ENCODE results near the gene ELF3.
A peak's percentile ranks its signal among the peaks of the same experiment; 100 is the strongest.
"Not testable (repeated sequence)": the region's sequence is repeated elsewhere in the genome, so short reads cannot be mapped to it uniquely, and the experiment has no call there.

The ELF3 gene

DNA sequence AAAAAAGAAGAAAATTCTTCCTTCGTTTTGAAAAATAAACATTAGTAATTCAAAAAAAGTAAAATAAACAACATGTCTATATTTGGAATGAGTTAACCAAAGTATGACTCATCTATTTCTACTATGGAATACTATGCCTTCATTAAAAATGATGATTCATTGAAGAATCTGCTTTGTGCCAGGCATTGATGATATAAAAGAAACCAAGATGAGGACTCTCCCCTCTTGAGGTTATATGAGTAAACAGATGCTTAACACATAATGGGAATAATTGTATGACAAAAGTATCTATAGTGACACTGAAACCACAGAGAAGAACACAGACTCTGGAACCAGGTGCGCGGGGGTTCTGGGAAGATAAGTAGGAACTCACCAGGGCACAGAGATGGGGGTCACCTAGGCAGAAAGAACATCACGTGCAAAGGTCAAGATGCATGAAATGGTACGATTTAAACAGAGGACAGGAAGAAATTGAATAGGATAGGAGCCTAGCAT lies 18.8 kb downstream of the ELF3 start:
- DNase-seq: peak; percentile 31
- in situ Hi-C loops (cut with HindIII; ENCODE audit: low pct_ligation_motif_present, low pct_unique_long_range_greater_than_20kb, low sequenced_read_pairs): no loop called here

DNA sequence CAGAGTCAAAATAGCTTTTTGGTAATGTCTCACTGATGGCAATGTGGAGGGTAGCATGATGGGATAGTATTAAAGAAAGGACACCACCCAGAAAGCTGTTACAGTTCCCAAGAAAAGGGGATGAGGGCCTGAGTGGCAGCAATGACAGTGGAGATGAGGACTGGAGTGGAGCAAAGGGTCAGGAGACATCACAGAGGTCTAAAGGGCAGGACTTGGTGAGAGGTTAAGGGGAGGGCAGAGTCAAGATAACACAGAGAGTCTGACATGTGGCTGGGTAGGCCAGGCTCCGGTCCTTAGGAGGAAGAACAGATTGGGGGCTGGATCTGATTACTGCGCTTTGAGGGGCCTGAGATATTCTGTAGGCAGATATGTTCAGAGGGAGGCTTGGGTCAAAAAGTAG lies 19.3 kb downstream of the ELF3 start:
- in situ Hi-C loops (cut with HindIII; ENCODE audit: low pct_ligation_motif_present, low pct_unique_long_range_greater_than_20kb, low sequenced_read_pairs): no loop called here
- no peak for DNase-seq

DNA sequence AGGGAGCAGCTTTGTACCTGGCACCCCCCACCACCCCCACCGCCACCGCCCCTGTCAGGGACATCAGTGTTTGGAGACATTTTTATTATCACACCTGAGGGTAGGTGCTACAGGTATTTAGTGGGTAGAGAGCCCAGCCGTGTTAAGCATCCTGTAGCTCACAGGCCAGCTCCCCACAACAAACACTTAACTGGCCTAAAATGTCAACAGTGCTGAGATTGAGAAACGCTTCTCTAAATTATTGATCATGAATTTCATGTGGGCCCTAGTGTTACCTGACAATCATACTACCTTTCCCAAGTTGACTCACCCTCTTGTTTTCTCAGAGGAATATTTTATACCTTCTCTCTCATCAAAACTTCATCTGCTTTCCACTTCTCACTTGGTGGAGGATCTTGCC lies 21.4 kb downstream of the ELF3 start:
- in situ Hi-C loops (cut with HindIII; ENCODE audit: low pct_ligation_motif_present, low pct_unique_long_range_greater_than_20kb, low sequenced_read_pairs): no loop called here
- DNase-seq: no peak

DNA sequence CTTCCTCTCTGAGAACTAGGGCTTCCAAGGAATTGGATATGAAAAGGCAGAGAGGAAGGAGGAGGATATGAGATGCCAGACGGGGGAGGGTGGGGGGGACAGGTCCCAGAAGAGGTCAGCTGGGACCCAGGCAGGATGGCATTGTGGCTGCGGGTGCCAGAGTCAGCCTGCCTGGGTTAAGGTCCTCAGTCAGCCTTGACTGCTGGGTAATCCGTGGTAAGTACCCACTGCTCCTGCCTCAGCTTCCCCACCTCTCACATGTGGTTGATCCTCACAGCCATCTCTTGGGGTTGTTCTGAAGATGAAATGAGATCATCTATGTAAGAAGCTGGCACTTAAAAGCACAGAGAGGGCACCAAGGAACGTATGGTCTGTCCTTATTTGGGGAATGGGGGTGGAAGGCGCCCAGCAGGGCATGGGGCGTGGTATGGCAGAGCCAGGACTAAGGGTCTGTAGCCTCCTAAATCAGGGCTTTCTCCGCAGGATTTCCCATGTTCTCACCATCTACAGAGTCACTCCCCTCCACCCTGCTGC lies 23.8 kb downstream of the ELF3 start:
- in situ Hi-C loops (cut with HindIII; ENCODE audit: low pct_ligation_motif_present, low pct_unique_long_range_greater_than_20kb, low sequenced_read_pairs): no loop called here
- no peak for DNase-seq

DNA sequence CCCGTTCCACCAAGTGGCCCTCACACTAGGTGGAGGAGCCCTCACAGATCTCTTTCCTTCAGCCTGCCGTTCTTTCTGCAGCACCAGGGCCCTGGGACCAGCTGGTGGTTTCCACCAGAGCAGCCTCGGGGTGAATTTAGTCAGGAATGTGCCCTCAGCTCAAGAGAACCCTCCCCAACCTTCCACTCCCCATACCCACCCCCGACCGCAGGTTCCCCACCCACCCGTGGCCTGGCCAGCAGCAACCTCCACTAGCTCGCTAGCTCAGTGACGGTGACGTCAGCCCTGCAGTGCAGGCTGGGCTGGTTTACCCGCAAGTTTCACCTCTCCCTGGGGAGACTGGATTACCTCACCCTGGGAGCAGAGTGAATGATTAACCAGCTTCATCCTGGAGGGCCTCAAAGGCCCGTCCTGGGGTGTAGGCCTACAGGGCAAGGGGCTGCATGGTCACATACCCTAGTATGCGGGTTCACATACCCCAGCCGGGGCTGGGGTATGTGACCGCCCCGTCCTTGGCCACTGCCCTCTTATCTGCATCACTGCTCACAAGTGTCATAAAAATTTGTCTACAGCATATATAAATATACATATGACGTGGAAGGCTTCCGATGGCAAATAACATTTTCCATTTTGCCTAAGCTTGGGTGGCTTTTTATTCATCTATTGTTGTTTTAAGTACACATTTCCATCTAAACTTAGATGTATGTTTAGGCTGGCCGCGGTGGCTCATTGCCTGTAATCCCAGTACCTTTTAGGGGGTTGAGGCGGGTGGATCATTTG lies 24.5 kb downstream of the ELF3 start:
- in situ Hi-C loops (cut with HindIII; ENCODE audit: low pct_ligation_motif_present, low pct_unique_long_range_greater_than_20kb, low sequenced_read_pairs): no loop called here
- DNase-seq: peak; percentile 99

DNA sequence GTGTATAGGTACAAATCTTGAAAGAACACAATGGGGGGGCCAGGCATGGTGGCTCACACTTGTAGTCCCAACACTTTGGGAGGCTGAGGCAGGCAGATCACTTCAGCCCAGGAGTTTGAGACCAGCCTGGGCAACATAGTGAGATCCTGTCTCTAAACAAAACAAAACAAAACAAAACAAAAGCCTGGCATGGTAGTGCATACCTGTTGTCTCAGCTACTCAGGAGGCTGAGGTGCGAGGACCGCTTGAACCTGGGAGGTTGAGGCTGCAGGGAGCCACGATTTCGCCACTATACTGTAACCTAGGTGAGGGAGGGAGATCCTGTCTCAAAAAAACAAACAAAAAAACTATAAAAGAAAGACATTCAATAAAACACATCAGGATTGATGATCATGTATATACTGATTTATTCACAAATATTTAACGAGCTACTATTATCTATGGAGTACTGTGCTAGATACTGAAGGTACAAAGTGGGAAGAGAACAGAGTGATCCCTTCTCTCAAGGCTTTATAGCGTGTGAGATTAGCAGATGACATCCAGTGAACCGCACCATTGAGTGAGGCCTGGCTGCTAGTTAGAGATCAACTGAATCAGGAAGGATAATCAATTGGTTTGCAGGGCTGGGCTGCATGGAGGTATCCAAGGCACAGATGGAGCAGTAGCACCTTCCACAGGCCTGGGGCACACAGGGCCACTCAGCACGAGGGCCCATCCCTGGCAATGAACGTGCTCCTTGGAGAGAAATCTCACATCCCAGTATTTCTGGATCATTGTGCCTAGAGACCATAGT lies 26.4 kb downstream of the ELF3 start:
- DNase-seq: no peak
- in situ Hi-C loops (cut with HindIII; ENCODE audit: low pct_ligation_motif_present, low pct_unique_long_range_greater_than_20kb, low sequenced_read_pairs): no loop called here

- no peak for DNase-seq
- in situ Hi-C loops (cut with HindIII; ENCODE audit: low pct_ligation_motif_present, low pct_unique_long_range_greater_than_20kb, low sequenced_read_pairs): no loop called here
These were observed 27.4 kb downstream of the ELF3 start for GRCh38 chr1:202037706-202038296.

GRCh38 chr1:202038688-202039346 lies 28.4 kb downstream of the ELF3 start:
- in situ Hi-C loops (cut with HindIII; ENCODE audit: low pct_ligation_motif_present, low pct_unique_long_range_greater_than_20kb, low sequenced_read_pairs): no loop called here
- DNase-seq: no peak

GRCh38 chr1:202045705-202046104 lies 35.3 kb downstream of the ELF3 start:
- in situ Hi-C loops (cut with HindIII; ENCODE audit: low pct_ligation_motif_present, low pct_unique_long_range_greater_than_20kb, low sequenced_read_pairs): no loop called here
- no peak for DNase-seq

DNA sequence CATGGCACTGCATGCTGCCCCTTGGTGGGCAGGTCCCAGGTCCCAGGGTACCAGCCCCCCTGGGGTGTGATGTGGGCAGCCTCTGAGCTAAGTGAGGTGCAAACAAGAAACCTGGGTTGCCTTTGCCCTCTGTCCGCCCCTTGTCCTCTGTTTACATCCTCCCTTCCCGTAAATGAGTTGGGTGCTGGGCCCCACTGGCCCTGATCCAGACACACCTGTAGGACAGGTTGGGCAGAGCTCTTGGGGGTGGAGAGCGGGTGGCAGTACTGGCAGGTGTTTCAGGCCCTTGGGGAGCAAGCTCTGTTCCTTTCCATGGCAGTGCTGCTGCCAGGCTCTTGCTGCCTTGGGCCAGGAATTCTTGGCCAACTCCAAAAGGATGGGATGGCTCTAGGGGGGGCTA lies 35.8 kb downstream of the ELF3 start:
- in situ Hi-C loops (cut with HindIII; ENCODE audit: low pct_ligation_motif_present, low pct_unique_long_range_greater_than_20kb, low sequenced_read_pairs): no loop called here
- no peak for DNase-seq

DNA sequence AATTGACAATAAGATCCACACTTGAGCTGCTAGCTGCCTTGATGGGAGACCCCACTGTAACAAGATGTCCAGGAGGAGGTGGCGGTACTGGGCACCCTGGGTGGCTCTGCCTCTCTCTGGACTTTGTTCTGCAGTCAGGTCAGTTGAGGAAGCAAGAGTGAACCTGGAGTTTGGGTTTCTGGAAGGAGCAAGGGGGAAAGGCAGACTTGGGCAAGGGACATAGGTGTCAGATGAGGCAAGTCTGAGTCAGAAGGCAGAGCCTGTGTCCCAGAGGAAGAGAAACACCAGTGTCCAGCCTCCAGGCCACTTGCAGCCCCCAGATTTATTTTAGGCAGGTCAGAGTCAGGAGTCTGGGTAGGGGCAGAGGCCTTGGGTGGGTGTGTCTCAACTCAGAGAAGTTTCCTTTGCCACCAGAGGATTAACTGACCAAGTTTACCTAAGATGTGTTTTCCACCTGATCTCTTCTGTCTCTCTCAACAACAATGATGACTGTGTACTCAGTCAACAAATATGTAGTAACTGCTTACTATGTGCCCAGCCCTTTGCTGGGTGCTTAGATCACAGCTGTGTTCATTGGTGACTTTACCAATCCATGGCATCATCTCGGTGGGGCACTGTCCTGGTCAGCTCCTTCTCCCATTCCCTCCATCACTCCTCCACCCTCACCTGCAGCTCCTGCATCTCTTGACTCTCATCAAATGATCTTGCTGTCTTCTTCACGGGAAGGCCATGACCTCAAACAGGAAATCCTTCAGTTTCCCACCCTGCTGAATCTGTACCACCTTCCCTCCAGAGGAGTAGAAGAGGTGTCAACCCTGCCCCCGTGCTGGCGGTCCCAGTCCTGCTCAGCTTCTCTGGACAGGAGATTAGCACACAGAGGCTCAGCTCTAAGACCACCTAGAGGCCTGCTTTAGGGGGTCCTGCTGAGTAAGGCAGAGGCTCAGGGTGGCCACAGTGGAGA lies 36.6 kb downstream of the ELF3 start:
- in situ Hi-C loops (cut with HindIII; ENCODE audit: low pct_ligation_motif_present, low pct_unique_long_range_greater_than_20kb, low sequenced_read_pairs): no loop called here
- DNase-seq: no peak

DNA sequence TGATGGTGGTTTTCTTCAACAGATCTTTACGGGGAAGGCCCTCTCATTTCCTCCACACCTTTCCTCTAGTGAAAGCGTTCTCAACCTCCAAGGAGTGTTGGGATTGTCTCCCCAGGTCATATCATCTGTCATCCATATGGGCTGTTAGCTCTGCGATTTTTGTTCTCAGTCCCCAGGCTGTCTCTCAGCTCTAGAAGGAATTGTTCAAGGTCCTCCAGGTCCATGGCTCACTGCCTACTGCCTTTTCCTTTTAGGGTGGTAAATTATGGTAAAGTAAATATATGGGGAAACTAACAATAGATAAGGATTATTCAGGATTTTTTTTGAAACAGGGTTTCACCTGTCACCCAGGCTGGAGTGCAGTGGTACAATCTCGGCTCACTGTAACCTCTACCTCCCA lies 37.6 kb downstream of the ELF3 start:
- DNase-seq: no peak

DNA sequence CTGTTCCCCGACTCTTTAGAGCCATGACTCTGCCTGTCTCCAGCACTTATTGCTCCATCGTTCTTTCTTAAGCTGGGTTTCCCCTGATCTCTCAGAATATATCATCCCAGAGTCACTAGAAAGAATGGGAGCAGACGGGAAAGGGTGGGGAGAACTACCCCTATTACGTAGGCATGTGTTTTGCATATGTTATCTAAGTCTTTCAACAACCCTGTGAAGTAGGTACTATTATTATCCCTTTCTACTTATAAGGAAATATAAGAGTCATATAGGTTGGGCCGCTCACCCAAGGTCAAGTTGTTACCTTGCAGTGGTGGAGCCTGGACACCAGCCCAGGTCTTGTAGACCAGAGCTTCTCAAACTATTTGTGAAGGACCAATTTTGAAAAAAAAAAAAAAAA lies 38.7 kb downstream of the ELF3 start:
- in situ Hi-C loops (cut with HindIII; ENCODE audit: low pct_ligation_motif_present, low pct_unique_long_range_greater_than_20kb, low sequenced_read_pairs): no loop called here
- DNase-seq: no peak

More for the DNA sequence above, 37.6 kb downstream of the ELF3 start:
- in situ Hi-C loops (cut with HindIII; ENCODE audit: low pct_ligation_motif_present, low pct_unique_long_range_greater_than_20kb, low sequenced_read_pairs): no loop called here

DNA sequence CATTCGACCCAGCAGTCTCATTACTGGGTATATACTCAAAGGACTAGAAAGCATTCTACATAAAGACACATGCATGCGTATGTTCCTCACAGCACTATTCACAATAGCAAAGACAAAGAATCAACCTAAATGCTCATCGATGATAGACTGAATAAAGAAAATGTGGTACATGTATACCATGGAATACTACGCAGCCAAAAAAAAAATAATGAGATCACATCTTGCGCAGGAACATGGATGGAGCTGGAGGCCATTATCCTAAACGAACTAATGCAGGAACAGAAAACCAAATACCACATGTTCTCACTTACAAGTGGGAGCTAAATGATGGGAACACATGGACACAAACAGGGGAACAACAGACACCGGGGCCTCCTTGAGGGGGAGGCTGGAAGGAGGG lies 43.7 kb downstream of the ELF3 start:
- no peak for DNase-seq
- in situ Hi-C loops (cut with HindIII; ENCODE audit: low pct_ligation_motif_present, low pct_unique_long_range_greater_than_20kb, low sequenced_read_pairs): no loop called here

DNA sequence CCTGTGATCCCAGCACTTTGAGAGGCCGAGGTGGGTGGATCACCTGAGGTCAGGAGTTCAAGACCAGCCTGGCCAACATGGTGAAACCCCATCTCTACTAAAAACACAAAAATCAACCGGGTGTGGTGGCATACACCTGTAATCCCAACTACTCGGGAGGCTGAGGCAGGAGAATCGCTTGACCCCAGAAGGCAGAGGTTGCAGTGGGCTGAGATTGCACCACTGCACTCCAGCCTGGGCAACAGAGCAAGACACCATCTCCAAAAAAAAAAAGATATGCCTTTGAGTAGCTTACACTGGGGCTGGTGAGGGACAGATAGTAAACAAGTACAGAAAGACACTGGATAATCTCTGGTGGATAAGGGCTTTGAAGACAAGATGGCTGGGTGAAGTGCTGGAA lies 44.3 kb downstream of the ELF3 start:
- in situ Hi-C loops (cut with HindIII; ENCODE audit: low pct_ligation_motif_present, low pct_unique_long_range_greater_than_20kb, low sequenced_read_pairs); DNase-seq: not testable (repeated sequence)

GRCh38 chr1:202056644-202057334 lies 46.4 kb downstream of the ELF3 start:
- in situ Hi-C loops (cut with HindIII; ENCODE audit: low pct_ligation_motif_present, low pct_unique_long_range_greater_than_20kb, low sequenced_read_pairs): no loop called here
- no peak for DNase-seq

GRCh38 chr1:202057335-202057704 lies 46.9 kb downstream of the ELF3 start:
- in situ Hi-C loops (cut with HindIII; ENCODE audit: low pct_ligation_motif_present, low pct_unique_long_range_greater_than_20kb, low sequenced_read_pairs); DNase-seq: not testable (repeated sequence)
